NCI-H524 treated with DMSO at 0.1 percent for 48 hours (cell line): ENCODE data around the gene GET4.
"Not testable (repeated sequence)": the region's sequence is repeated elsewhere in the genome, so short reads cannot be mapped to it uniquely, and the experiment has no call there.

ENCODE experiments used
- DNase-seq: peaks from one replicate; lab custom pipeline; 2025; lab: John Stamatoyannopoulos, UW

GET4 gene

DNA sequence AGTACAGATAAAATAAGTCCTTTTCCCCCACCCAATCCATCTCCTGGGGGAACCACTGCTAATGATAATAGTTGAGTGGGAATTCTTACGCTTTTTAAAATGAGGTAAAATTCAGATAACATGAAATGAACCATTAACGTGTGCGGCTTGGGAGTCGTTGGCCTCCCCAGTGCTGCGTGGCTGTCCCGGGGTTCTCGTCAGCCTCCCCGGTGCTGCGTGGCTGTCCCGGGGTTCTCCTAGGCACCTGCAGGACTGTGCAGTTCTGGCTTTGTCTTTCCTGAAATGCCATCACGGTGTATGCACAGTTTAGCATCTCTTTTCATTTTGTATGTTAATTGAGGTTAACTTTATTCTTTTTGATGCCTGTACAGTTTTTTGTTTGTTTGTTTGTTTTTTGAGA, 30.6 kb upstream of the GET4 start:
- DNase-seq = no peak

DNA sequence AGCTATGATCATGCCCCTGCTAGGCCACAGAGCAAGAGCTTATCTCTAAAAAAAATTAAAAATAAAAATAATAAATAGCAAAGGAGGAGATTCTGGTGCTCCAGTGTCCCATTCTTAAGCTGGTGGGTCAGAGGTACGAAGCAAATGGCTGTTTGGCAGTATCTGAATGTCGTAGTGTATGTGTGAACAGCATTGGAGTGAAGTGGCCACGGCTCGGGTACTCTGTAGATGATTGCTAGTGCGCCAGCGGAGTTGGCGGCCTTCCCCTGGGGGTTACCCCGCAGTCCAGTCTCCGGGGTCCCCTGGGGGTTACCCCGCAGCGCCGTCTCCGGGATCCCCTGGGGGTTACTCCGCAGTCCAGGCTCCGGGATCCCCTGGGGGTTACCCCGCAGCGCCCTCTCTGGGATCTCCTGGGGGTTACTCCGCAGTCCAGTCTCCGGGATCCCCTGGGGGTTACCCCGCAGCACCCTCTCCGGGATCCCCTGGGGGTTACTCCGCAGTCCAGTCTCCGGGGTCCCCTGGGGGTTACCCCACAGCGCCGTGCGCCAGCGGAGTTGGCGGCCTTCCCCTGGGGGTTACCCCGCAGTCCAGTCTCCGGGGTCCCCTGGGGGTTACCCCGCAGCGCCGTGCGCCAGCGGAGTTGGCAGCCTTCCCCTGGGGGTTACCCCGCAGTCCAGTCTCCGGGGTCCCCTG, 29.2 kb upstream of the GET4 start:
- DNase-seq = not testable (repeated sequence)

DNA sequence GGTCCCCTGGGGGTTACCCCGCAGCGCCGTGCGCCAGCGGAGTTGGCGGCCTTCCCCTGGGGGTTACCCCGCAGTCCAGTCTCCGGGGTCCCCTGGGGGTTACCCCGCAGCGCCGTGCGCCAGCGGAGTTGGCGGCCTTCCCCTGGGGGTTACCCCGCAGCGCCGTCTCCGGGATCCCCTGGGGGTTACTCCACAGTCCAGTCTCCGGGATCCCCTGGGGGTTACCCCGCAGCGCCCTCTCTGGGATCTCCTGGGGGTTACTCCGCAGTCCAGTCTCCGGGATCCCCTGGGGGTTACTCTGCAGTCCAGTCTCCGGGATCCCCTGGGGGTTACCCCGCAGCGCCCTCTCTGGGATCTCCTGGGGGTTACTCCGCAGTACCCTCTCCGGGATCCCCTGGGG, 28.6 kb upstream of the GET4 start:
- not testable (repeated sequence) for DNase-seq

DNA sequence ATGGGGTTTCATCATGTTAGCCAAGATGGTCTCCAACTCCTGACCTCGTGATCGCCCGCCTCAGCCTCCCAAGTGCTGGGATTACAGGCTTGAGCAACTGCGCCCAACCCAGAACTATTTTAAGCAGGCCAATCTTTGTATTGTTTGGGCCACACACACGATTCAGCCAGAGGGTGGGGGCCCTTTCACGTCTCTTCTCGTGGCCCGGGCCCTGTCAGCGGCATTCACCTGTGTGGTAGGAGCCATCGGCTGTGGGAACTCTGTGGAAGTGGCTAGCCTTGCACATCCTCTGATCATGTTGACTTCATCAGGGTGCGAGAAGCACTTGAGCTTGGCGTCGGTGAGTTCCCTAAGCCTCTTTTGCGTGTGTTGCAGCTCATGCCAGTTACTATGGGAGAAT, 27.2 kb upstream of the GET4 start:
- DNase-seq = no peak

DNA sequence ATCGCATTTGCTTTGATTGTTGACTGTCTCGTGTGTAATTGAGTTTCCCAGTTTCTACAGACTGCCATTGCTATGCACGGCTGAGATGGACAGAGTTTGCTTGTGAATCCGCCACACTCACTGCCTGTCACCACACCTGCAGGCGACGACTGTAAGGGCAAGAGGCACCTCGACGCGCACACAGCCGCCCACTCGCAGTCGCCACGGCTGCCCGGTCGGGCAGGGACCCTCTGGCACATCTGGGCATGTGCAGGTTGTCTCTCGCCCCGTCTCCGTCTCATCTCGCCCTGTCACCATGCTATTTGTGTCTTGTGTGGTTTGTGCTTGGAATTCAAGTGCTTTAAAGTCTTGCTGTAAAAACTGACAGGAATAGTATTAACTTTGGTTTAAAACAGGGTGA, 26.6 kb upstream of the GET4 start:
- DNase-seq = no peak

DNA sequence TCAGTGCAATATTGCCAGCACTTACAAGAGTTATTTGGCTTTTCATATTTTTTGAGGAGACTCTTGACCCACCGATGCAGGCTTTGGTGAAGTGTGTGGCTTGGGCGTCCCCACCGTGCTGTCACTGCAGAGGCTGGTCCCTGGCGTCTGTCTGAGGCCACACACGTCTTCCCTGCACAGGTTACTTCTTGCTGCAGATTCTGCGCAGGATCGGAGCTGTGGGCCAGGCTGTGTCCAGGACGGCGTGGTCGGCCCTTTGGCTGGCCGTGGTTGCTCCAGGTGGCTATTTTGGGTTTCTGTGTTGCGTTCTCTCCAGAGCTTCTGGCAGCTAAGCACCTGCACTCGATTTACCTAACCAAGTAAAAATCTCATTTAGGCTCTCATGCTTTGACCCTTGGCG, 25.1 kb upstream of the GET4 start:
- no peak for DNase-seq

DNA sequence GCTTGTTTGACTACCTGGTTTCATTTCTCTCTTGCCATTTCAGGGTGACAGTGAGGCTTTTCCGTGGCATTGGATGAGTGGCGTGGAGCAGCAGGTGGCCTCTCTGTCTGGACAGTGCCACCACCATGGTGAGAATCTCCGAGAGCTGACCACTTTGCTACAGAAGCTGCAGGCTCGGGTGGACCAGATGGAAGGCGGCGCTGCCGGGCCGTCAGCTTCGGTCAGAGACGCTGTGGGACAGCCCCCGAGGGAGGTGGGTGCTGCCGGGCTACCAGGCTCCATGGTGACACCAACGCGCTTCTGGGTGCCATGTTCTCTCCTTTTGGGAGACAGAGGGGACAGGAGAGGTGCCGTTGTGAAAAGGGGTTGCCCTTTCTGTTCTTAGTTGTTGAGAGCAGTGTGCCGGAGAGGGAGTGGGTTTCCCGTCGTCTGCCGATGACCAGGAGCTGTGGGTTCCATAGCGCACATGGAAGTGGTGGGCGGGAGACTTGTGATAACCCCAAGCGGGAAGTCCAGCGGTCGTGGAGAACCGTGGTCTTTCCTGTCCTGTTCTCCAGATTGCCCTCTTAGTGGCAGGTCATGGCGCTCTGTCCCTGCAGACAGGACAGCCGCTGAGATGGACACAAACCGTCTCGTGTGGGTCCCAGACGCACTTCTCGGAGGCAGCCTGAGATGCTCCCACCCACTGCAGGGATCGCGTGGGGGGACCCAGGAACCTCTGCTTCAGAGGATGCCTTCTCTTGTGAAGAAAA, 22.8 kb upstream of the GET4 start:
- no peak for DNase-seq

DNA sequence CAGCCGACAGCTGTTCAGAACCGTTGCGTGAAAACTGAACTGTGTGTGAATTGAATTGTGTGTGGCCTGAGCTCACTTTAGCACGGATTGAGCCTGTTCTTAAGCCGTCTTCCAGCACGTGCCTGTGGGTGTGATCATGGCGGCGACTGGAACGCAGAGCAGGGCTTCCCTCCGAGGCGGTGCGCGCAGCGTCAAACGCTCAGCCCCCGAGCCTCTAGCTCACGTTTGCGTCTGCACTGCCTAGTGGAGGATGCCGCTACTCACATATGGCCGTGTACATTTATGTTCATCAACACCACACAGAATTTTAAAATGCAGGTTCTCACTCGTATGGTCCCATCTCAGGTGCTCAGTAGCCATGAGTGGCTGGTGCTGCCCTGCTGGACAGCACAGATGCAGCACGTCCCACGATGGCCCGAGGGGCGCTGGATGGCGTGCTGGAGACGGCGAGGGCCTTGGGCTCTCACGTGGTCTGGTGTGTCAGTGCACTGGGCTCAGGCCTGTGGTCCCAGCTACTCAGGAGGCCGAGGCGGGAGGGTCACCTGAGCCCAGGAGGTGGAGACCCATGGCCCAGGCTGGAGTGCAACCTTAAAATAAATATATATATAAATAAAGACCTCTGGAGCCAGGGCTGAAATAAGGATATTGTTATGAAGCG, 22.1 kb upstream of the GET4 start:
- no peak for DNase-seq

DNA sequence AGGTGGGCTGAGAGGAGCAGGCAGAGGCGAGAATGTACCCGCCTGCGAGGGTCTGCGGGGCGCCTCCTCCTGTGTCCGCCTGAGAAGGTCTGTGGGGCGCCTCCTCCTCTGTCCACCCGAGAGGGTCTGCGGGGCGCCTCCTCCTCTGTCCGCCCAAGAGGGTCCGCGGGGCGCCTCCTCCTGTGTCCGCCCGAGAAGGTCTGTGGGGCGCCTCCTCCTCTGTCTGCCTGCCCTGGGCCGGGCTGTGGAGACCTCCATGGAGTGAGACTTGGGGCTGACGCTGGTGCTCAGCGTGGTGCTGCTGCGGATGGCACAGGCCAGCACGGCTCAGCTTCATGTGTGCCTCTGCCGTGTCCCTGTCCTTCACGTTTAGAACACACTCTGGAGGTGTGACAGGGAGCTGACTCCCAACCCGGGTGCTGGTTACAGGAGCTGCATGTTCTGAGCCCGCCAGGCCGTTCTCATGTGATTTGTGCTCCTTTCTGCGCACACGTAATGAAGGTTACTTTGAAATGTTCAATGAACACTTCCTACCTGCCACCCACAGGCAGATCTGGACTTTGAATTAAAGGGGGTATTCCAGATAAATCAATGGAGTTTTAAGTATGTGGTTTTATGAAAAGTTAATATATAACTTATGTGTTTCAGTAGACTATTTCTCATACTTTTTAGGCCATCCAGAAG, 20.5 kb upstream of the GET4 start:
- DNase-seq = no peak

DNA sequence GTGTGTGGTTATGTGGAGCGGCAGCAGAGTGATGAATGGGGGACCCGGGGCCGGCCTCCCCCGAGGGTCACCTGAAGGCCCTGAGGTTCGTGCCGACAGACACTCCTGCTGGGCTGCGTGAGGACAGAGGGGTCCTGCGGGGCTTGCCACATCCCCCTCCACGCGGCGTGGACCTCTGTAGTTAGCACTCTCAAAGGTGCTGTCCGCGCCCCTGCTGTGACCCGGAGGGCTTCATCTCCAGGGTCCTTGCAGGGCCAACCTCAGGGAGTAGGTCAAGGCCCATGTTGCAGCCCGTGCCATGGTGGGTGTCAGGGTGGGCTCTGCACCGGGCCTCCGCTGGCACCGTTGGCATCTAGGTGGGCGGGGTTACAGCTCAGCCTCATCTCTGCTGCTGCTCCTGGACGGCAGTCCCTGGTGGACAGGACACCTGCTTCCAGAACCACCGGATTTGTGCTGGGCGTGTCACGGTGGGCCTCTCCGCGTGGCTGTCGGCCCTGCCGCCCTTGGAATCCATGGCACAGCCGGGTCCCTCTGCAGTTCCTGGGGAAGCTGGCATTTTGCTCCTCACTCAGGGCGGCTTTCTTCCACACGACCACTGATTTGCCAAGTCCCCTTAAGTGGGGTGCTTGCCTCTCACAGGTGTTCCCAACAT, 19.8 kb upstream of the GET4 start:
- DNase-seq = no peak

DNA sequence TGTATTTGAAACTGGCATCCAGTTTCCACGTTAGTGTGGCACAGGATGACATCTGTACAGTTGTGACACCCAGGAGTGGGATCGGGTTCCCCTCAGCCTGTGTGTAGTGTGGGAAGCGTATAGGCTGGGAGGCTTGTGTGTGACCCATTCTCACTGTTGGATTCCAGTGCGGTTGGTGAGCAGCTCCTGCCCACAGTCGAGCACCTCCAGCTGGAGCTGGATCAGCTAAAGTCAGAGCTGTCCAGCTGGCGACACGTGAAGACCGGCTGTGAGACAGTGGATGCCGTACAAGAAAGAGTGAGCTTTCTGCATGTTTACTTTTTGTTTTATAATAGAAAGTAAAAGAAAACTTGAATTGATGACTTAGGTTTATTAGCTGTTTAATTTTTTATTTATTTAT, 18.7 kb upstream of the GET4 start:
- no peak for DNase-seq

DNA sequence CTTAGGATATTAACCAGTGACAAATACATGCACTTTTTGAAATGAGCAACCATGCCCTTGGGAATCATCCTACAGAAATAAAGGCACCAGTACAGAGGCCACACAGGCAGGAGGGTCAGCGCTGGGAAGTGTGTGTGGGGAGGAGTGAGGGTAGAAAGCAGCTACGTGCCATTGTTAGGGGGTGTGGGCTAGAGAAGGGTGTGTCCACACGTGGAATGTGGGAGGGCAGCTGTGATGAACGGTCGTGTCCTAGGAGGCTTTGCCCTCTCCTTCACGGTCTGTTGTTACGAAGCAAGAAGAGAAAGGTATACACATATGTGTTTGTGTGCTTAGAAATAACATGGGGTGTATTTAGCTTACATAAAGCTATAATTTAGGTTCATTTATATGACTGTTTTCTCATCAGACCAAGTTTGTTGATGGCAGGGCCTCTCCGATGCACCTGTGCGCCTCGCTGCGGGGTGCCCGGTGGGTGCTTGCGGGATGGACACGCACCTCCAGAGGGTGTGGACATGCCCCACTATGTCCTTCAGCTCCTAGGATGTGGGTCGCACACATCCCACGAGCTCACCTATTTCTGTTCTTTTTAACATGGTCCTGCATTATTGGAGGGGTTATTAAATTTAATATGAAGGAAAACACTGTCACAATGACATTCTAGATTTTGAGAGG, 16.9 kb upstream of the GET4 start:
- no peak for DNase-seq

DNA sequence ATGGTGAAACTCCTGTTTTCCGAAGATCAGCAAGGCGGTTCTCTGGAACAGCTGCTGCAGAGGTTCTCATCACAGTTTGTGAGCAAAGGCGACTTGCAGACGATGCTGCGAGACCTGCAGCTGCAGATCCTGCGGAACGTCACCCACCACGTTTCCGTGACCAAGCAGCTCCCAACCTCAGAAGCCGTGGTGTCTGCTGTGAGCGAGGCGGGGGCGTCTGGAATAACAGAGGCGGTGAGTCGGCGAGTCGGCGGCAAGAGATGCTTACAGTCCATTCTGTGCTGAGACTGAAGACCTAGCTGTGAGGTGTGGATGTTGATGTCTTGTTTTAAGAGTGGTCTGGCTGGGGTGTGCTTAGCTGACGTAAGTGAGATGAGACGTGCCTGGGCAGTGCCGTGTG, 16.2 kb upstream of the GET4 start:
- DNase-seq = no peak

DNA sequence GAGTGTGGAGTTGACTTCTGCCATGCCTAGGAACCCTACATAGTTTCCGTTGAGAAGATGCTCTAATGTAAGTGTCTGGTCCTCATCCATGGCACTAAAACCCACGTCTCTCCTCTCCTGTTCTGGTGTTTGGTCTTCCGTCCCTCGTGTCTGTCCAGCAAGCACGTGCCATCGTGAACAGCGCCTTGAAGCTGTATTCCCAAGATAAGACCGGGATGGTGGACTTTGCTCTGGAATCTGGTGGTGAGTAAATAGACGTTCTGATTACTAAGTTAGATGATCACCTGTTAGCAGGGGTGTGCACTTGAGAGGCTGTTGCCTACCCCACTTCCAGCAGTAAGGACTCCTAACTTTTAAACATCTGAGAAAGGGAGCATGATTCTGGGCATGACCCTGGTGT, 15.1 kb upstream of the GET4 start:
- no peak for DNase-seq

DNA sequence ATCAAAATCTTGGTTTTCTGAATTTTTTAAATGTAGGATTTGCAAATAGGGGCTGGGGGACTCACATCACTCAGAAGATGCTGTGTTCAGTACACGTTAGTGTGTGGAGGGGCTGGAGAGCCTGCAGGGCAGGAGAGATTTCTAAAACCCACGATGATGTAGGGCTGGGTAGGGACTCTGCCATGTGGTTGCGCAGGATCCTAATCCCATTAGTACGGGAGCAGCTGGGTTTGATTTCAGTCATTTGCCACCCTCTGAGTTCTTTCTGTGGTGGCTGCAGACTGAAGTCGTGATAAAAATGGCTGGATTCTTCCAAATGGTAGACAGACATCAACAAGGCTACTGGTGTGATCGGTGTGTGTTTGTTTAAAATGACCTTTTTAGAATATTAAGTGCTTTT, 14.2 kb upstream of the GET4 start:
- DNase-seq = no peak

DNA sequence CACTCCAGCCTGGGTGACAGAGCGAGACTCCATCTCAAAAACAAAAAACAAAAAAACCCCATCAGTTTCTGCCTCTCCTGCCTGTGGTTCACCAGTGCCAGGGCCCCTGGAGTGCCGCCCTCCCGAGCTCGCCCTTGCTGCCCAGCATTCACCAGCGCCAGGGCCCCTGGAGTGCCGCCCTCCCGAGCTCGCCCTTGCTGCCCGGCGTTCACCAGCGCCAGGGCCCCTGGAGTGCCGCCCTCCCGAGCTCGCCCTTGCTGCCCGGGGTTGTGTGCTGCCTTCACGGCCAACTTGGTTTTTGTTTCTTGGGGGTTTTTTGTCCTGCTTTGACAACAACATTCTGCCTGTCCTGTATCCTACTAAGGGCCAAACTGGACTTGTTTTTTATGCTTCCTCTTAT, 13.2 kb upstream of the GET4 start:
- no peak for DNase-seq

DNA sequence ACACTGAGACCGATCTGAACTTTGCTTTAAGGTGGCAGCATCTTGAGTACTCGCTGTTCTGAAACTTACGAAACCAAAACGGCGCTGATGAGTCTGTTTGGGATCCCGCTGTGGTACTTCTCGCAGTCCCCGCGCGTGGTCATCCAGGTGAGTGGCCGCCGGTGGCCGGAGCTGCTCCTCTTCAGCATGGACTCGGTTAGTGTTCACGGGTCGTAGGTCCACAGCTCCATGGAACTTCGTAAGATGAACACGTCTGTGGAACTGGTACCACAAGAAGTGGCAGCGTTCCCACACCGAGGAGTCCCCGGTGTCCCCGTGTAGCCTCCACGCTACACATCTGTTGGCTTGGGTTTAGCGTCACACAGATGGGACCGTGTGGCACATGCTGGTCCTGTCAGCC, 10.4 kb upstream of the GET4 start:
- no peak for DNase-seq

DNA sequence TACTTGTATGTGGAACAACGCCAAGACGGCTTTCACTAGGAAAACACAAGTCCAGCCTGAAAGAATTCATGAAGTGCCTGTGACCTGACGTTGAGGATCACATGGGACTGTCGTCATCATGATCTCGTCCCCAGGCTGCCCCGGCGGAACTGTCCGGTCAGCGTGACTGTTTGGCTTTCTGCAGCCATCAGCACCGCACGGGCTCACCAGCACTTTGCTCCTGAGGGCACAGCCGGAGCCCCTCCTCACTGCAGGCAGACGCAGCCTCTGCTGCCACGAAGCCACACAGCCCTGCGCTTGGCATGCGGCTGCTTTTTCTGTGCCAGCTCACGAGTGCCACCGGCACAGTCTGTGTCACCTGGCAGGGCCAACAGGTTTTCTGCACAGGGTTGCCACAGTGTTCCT, 9.4 kb upstream of the GET4 start:
- DNase-seq = no peak

DNA sequence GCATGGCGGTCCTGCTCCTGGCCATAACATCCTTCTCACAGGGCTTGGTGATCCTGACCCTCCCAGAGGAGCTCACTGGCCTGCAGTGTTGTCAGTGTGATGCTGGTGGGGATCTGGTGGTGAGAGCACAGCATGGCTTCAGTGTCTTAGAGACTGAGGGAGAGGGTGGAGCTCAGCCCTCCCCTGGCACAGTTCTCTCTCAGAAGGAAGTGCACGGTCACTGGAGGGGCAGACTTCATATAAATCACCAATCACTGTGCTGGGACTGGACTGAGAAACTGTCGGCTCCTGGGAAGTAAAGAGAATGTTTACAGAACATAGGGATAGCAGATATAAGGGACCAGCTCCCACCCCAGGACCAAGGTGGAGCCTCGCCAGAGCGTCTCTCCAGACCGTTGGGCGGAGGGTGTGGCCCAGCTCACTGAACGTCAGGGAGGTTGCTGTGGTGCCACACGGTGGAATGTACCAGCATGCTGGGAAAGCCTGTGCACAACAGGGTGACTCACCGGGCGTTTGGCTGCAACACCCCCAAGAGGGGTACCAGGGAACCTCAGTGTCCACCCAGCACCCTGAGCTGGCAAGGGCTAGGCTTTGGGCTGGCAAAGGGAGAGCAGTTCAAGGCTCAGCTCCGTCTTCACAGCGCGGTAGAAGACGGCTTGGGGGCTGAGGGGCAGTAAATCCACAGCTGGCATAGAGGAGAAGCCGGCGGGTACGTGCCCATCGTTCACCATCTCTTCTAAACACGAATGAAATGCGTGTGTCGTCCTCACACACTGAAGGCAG, 8.8 kb upstream of the GET4 start:
- no peak for DNase-seq

DNA sequence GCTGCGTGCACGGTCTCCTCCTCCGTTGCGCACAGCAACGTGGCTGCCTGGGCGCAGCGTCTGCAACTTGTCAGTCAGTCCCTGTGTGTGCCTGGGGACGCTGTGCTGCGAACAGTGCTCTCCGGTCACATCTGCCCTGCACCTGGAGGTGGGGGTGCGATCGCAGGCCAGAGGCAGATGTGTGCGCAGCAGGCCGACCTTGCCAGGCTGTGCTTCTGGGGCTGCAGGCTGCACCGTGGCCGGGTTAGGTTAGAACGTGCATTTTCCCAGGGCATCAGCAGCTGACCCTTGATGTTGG, 8.2 kb upstream of the GET4 start:
- no peak for DNase-seq

DNA sequence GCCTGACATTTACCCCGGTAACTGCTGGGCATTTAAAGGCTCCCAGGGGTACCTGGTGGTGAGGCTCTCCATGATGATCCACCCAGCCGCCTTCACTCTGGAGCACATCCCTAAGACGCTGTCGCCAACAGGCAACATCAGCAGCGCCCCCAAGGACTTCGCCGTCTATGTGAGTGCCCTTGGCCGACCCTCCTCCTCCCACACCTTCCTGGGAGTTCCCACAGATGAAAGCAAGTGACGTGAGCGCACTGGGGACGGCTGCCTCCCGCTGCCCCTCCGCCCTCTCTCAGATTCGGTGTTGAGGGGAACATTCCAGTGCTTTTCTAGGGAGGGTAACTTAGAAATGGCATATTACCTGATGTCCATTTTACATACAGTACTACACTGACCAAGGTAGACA, 7.0 kb upstream of the GET4 start:
- DNase-seq = no peak
